Measurements from ENCODE around the gene TLN1. TPM values are rescaled to one million over a fixed set of nuclear protein-coding genes. Genes with fewer than 3 reads are reported as not detected.
A peak's percentile ranks its signal among the peaks of the same experiment; 100 is the strongest.

The TLN1 gene
- total RNA-seq, 4 donors from 2014 or later = 106 to 256 (median 186) TPM

DNA sequence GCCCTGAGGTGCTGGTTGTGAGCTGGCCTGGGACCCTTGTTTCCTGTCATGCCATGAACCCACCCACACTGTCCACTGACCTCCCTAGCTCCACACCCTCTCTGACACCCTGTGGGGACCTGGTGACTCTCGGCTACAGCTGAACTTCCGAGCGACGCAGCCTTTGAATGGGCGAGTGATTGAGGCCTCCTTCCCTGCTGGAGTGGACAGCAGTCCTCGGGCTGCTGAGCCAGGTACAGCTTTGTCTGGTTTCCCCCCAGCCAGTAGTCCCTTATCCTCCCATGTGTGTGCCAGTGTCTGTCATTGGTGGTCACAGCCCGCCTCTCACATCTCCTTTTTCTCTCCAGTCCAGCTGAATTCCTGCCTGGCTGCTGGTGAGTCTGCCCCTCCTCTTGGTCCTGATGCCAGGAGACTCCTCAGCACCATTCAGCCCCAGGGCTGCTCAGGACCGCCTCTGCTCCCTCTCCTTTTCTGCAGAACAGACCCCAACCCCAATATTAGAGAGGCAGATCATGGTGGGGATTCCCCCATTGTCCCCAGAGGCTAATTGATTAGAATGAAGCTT is 52.1 kb downstream of the TLN1 start:
- in situ Hi-C loops (cut with MboI; ENCODE audit: low sequenced_read_pairs in 4 of 4) (no loop called here), intact Hi-C loops (cut with DNase I; ENCODE audit: low total_unique reads) (no loop called here)
- H3K27ac ChIP-seq = no peak overlapping the region
- peaks cover 0 to 19% of the 10 kb centered on the region in 2 donors for H3K4me1 ChIP-seq
- TF ChIP-seq, protein P1, sequence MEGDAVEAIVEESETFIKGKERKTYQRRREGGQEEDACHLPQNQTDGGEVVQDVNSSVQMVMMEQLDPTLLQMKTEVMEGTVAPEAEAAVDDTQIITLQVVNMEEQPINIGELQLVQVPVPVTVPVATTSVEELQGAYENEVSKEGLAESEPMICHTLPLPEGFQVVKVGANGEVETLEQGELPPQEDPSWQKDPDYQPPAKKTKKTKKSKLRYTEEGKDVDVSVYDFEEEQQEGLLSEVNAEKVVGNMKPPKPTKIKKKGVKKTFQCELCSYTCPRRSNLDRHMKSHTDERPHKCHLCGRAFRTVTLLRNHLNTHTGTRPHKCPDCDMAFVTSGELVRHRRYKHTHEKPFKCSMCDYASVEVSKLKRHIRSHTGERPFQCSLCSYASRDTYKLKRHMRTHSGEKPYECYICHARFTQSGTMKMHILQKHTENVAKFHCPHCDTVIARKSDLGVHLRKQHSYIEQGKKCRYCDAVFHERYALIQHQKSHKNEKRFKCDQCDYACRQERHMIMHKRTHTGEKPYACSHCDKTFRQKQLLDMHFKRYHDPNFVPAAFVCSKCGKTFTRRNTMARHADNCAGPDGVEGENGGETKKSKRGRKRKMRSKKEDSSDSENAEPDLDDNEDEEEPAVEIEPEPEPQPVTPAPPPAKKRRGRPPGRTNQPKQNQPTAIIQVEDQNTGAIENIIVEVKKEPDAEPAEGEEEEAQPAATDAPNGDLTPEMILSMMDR (IDR thresholded peaks at IDR 0.05 in 4 of 5, conservative IDR thresholded peaks at IDR 0.05 in 1 of 5) = no peak
- no peak for TF ChIP-seq POLR2A (IDR thresholded peaks at IDR 0.05)
- ATAC-seq (no peak), DNase-seq (no peak)
- no peaks in the 10 kb centered on the region for H3K9me3 ChIP-seq
- no peak overlapping the region for H3K4me3 ChIP-seq
- H3K36me3 ChIP-seq = peaks cover 0 to 22% of the 10 kb centered on the region in 2 donors
- H3K27me3 ChIP-seq = no peaks in the 10 kb centered on the region

DNA sequence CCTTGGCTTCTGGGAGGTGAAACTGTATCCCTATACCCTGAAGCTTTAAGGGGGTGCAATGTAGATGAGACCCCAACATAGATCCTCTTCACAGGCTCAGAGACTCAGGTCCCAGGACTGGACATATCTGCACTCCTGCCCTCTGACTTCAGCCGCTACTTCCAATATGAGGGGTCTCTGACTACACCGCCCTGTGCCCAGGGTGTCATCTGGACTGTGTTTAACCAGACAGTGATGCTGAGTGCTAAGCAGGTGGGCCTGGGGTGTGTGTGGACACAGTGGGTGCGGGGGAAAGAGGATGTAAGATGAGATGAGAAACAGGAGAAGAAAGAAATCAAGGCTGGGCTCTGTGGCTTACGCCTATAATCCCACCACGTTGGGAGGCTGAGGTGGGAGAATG is 52.9 kb downstream of the TLN1 start:
- intact Hi-C loops (cut with DNase I; ENCODE audit: low total_unique reads) = no loop called here
- H3K36me3 ChIP-seq = peaks cover 0 to 15% of the 10 kb centered on the region in 2 donors
- no peak overlapping the region for H3K27ac ChIP-seq
- no peak for TF ChIP-seq POLR2A (IDR thresholded peaks at IDR 0.05)
- TF ChIP-seq, protein P1 (IDR thresholded peaks at IDR 0.05 in 4 of 5, conservative IDR thresholded peaks at IDR 0.05 in 1 of 5) = no peak
- ATAC-seq = no peak
- no peak for DNase-seq
- no peak overlapping the region for H3K4me3 ChIP-seq
- in situ Hi-C loops (cut with MboI; ENCODE audit: low sequenced_read_pairs in 4 of 4) = no loop called here
- H3K9me3 ChIP-seq = no peaks in the 10 kb centered on the region
- H3K27me3 ChIP-seq = no peaks in the 10 kb centered on the region
- peaks cover under 1 to 12% of the 10 kb centered on the region in 2 donors for H3K4me1 ChIP-seq

DNA sequence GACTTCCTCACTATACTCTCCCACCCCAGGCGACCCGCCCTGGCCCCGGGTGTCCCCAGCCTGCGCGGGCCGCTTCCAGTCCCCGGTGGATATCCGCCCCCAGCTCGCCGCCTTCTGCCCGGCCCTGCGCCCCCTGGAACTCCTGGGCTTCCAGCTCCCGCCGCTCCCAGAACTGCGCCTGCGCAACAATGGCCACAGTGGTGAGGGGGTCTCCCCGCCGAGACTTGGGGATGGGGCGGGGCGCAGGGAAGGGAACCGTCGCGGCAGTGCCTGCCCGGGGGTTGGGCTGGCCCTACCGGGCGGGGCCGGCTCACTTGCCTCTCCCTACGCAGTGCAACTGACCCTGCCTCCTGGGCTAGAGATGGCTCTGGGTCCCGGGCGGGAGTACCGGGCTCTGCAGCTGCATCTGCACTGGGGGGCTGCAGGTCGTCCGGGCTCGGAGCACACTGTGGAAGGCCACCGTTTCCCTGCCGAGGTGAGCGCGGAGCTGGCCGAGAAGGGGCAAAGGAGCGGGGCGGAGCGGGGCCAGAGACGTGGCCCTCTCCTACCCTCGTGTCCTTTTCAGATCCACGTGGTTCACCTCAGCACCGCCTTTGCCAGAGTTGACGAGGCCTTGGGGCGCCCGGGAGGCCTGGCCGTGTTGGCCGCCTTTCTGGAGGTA is 56.1 kb downstream of the TLN1 start:
- H3K27me3 ChIP-seq = no peaks in the 10 kb centered on the region
- peaks cover 7 to 24% of the 10 kb centered on the region in 2 donors for H3K4me1 ChIP-seq
- DNase-seq (no peak), ATAC-seq (peak in 1 of 2 donors; percentile 12)
- no peak overlapping the region for H3K27ac ChIP-seq
- H3K9me3 ChIP-seq = no peaks in the 10 kb centered on the region
- TF ChIP-seq, protein P1 (IDR thresholded peaks at IDR 0.05 in 4 of 5, conservative IDR thresholded peaks at IDR 0.05 in 1 of 5) = no peak
- in situ Hi-C loops (cut with MboI; ENCODE audit: low sequenced_read_pairs in 4 of 4) (no loop called here), intact Hi-C loops (cut with DNase I; ENCODE audit: low total_unique reads) (no loop called here)
- no peaks in the 10 kb centered on the region for H3K36me3 ChIP-seq
- H3K4me3 ChIP-seq = peak overlapping the region; percentile 49 to 81 (median 56)

DNA sequence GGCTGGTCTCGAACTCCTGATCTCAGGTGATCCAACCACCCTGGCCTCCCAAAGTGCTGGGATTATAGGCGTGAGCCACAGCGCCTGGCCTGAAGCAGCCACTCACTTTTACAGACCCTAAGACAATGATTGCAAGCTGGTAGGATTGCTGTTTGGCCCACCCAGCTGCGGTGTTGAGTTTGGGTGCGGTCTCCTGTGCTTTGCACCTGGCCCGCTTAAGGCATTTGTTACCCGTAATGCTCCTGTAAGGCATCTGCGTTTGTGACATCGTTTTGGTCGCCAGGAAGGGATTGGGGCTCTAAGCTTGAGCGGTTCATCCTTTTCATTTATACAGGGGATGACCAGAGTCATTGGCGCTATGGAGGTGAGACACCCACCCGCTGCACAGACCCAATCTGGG is 56.8 kb downstream of the TLN1 start:
- TF ChIP-seq, protein P1 (IDR thresholded peaks at IDR 0.05 in 4 of 5, conservative IDR thresholded peaks at IDR 0.05 in 1 of 5) = no peak
- no peak for TF ChIP-seq POLR2A (IDR thresholded peaks at IDR 0.05)
- ATAC-seq (no peak), DNase-seq (no peak)
- Histone ChIP-seq H3K4me3 (peak overlapping the region; percentile 49 to 81 (median 56)), H3K9me3 (no peaks in the 10 kb centered on the region), H3K27ac (no peak overlapping the region), H3K27me3 (no peaks in the 10 kb centered on the region), H3K4me1 (peaks cover 7 to 24% of the 10 kb centered on the region in 2 donors), H3K36me3 (no peaks in the 10 kb centered on the region)
- intact Hi-C loops (cut with DNase I; ENCODE audit: low total_unique reads) (no loop called here), in situ Hi-C loops (cut with MboI; ENCODE audit: low sequenced_read_pairs in 4 of 4) (no loop called here)

Data from gastrocnemius medialis (tissue), 4 donors.